Stimulated activated naive CD8-positive, alpha-beta T cell treated with anti-CD3 and anti-CD28 coated beads, Interleukin-15, Interleukin-2, amounts not matched to agents 100 U/mL and 50 U/mL, for 24 hours (primary cell): ENCODE measurements around the gene TMEM132A.

Experiments
- ATAC-seq: fragments of 150-1000 bp; cut with Tn5 transposase; one replicate; pipeline ENCODE4 v1.10.0; 2021
- DNase-seq: peaks from one replicate; pipeline ENCODE4 v3.0.0; 2021

TMEM132A gene

GRCh38 chr11:60924110-60924905 lies at the start of gene TMEM132A:
Gene TMEM132A, plus strand, starts transcription at chr11:60924460. Its CDS starts 174 bp downstream, at chr11:60924634.
- DNase-seq, result no peak
- peak; percentile 32 for ATAC-seq

- no peak for DNase-seq
- no peak for ATAC-seq
Observed at GRCh38 chr11:60875366-60876167, 48.7 kb upstream of the TMEM132A start.

GRCh38 chr11:60876168-60876485 lies 48.1 kb upstream of the TMEM132A start:
- no peak for ATAC-seq
- DNase-seq, result no peak

GRCh38 chr11:60878245-60879101 lies 45.8 kb upstream of the TMEM132A start:
- no peak for ATAC-seq

GRCh38 chr11:60879104-60879503 lies 45.2 kb upstream of the TMEM132A start:
- ATAC-seq, result no peak

More at GRCh38 chr11:60878245-60879101, 45.8 kb upstream of the TMEM132A start:
- DNase-seq, result no peak

GRCh38 chr11:60879971-60880588 lies 44.2 kb upstream of the TMEM132A start:
- ATAC-seq (no peak), DNase-seq (no peak)

More at GRCh38 chr11:60879104-60879503, 45.2 kb upstream of the TMEM132A start:
- DNase-seq, result no peak

GRCh38 chr11:60880643-60881282 lies 43.5 kb upstream of the TMEM132A start:
- no peak for DNase-seq
- ATAC-seq, result no peak

GRCh38 chr11:60887556-60887955 lies 36.7 kb upstream of the TMEM132A start:
- DNase-seq (no peak), ATAC-seq (peak; percentile 72)

- DNase-seq (no peak), ATAC-seq (no peak)
Observed at GRCh38 chr11:60889869-60890311, 34.4 kb upstream of the TMEM132A start.

- ATAC-seq, result no peak
- no peak for DNase-seq
Observed at GRCh38 chr11:60890696-60891095, 33.6 kb upstream of the TMEM132A start.

GRCh38 chr11:60891103-60891741 lies 33.0 kb upstream of the TMEM132A start:
- DNase-seq (no peak), ATAC-seq (no peak)

- no peak for DNase-seq
Observed at GRCh38 chr11:60895687-60896086, 28.6 kb upstream of the TMEM132A start.

GRCh38 chr11:60897496-60897895 lies 26.8 kb upstream of the TMEM132A start:
- DNase-seq (no peak), ATAC-seq (no peak)

More at GRCh38 chr11:60895687-60896086, 28.6 kb upstream of the TMEM132A start:
- no peak for ATAC-seq

- DNase-seq (no peak), ATAC-seq (no peak)
Observed at GRCh38 chr11:60899046-60899936, 25.0 kb upstream of the TMEM132A start.

- no peak for DNase-seq
- no peak for ATAC-seq
Observed at GRCh38 chr11:60899977-60900376, 24.3 kb upstream of the TMEM132A start.

- ATAC-seq (no peak), DNase-seq (no peak)
Observed at GRCh38 chr11:60900673-60901404, 23.4 kb upstream of the TMEM132A start.

GRCh38 chr11:60902625-60903024 lies 21.6 kb upstream of the TMEM132A start:
- no peak for ATAC-seq
- DNase-seq, result no peak

- no peak for DNase-seq
- ATAC-seq, result no peak
Observed at GRCh38 chr11:60905047-60905446, 19.2 kb upstream of the TMEM132A start.

GRCh38 chr11:60905551-60906113 lies 18.6 kb upstream of the TMEM132A start:
- DNase-seq (no peak), ATAC-seq (peak; percentile 22)
